Activated CD8-positive, alpha-beta memory T cell treated with anti-CD3 and anti-CD28 coated beads for 36 hours (primary cell): ENCODE measurements around the gene NANOS3. TPM values are rescaled to one million over a fixed set of nuclear protein-coding genes. Genes with fewer than 3 reads are reported as not detected.
"Not testable (repeated sequence)": the region's sequence is repeated elsewhere in the genome, so short reads cannot be mapped to it uniquely, and the experiment has no call there.

ENCODE experiments used
- CTCF ChIA-PET: fragments of 350-600 bp; sonication (Branson Sonifier 250); formaldehyde crosslinking; loops from one replicate; lab custom pipeline; 2021; ENCODE audit warnings: antibody characterized with exemption; lab: Charles Lee
- POLR2A ChIA-PET: fragments of 350-600 bp; sonication (Branson Sonifier 250); formaldehyde crosslinking; loops from one replicate; lab custom pipeline; 2021; ENCODE audit warnings: antibody characterized with exemption; lab: Charles Lee
- total RNA-seq, 2 experiments: library from RNA; stranded (reverse); gene quantifications; one replicate each; pipeline ENCODE4 v1.2.3, GENCODE V29; 2021

The NANOS3 gene
- total RNA-seq, 2 experiments from 2014 or later: 0.92 to 2.1 TPM

GRCh38 chr19:13852171-13852707 lies 24.7 kb upstream of the NANOS3 start:
- CTCF ChIA-PET: interaction anchor here (1.5 to 4.1 kb wide), 2 partner anchors 9 to 64 kb away, joined by 3 to 25 read pairs; no protein-coding TSS in a partner anchor
- POLR2A ChIA-PET: not testable (repeated sequence)

GRCh38 chr19:13856497-13856896 lies 20.4 kb upstream of the NANOS3 start:
- ChIA-PET CTCF (interaction anchor here (0.9 to 1.0 kb wide), 2 partner anchors 15 to 17 kb away, joined by 3 to 4 read pairs; no protein-coding TSS in a partner anchor), POLR2A (no interaction called here)

DNA sequence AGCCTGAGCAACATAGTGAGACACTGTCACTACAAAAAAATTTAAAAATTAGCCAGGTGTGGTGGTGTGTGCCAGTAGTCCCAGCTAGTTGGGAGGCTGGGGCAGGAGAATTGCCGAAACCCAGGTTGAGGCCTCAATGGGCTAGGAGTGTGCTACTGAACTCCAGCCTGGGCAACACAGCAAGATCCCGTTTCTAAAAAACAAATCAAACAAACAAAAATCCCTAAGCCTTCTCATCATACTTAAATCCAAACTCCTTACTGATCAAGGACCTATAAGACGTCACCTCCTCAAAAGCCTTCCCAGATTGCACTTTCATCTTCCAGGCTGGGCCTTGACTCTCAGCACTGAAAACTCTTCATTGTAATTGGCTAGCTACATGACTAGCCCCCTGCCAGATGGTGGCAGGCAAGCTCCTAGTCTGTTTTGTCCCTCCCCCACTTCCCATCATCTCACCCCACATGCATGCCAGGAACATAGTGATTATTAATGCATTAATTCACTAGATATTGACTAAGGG lies 17.5 kb upstream of the NANOS3 start:
- ChIA-PET CTCF (interaction anchor here (4.0 to 8.6 kb wide), 2 partner anchors 9 to 74 kb away, joined by 25 to 103 read pairs; no protein-coding TSS in a partner anchor), POLR2A (interaction anchor here (0.6 to 0.9 kb wide), 2 partner anchors 9 to 94 kb away, joined by 3 to 6 read pairs; no protein-coding TSS in a partner anchor)

DNA sequence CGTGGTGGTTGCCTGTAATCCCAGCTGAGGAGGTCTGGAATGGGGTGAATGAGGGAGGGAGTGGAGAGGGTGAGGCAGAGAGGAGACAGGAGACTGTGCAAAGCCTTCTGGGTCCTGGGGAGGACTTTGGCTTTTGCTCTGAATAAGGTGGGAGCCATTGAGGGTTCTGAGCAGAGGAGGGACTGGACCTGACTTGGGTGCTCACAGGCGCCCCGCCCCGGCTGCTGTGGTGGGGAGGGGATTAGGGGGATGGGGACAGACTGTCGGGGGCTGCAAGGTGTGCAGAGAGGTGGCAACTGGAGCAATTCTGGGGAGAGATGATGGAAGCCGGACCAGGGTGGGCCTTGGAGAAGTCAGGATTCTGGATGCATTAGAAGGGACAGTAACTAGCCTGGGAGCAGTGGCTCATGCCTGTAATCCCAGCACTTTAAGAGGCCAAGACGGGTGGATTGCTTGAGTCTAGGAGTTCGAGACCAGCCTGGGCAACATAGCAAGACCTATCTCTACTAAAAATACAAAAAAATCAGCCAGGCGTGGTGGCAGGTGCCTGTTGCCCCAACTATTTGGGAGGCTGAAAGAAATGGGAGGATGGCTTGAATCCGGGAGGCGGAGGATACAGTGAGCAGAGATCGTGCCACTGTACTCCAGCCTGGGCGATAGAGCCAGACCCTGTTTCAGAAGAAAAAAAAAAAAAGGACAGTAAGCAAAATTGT lies 16.1 kb upstream of the NANOS3 start:
- CTCF ChIA-PET: interaction anchor here (1.3 to 8.6 kb wide), 7 partner anchors 10 to 212 kb away, joined by 5 to 103 read pairs (median 16); partner anchors contain the start of gene MISP3
- POLR2A ChIA-PET: interaction anchor here (0.7 to 4.0 kb wide), 7 partner anchors 10 to 1440 kb away, joined by 3 to 54 read pairs (median 8); a partner anchor contains a TSS

GRCh38 chr19:13861392-13861713 lies 15.6 kb upstream of the NANOS3 start:
- ChIA-PET CTCF (interaction anchor here (1.2 to 8.6 kb wide), 11 partner anchors 11 to 211 kb away, joined by 3 to 103 read pairs (median 8); partner anchors contain the start of genes MISP3 and ZSWIM4), POLR2A (interaction anchor here (0.7 to 4.0 kb wide), 7 partner anchors 10 to 1439 kb away, joined by 3 to 54 read pairs (median 8); a partner anchor contains a TSS)

DNA sequence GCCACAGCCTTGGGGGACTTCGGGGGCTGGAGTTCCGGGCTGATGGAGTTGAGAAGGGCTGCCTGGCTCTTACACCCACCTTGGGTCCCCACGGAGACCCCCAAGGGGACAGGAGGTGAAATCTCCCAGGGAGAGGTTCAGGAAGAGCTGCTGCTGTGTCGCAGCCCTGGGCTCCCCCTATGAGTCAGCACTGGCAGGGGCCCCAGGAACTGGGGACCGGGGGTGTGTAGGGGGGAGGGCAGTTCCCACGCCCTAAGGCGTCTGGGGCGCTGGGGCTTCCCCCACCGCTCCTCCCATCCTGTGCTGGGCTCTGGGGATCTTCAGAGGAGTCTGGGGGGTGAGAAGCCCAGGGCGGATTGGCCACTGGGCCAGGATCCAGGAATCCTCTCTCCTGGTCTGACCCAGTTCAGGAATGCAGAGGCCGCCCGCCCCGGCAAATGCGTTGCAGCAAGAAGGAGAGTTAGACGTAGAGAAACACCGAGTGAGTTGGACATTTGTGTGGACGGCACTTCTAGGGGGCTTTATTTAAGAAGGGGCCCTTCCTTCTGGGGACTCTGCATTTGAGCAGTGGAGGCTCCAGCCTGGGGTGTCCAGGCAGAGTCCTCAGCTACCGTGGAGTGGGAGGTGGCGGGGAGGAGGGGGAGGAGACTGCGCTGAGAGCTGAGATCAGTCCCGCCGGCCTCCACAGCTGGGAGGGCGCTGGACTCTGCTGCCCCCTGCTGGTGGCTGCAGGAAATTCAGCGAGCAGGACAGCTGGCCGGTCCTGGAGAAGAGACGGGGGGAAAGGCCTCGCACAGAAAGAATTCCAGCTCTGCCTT lies 15.0 kb upstream of the NANOS3 start:
- CTCF ChIA-PET: interaction anchor here (0.5 to 8.6 kb wide), 21 partner anchors 9 to 249 kb away, joined by 3 to 103 read pairs (median 5); partner anchors contain the start of genes C19orf53, MISP3, MRI1 and ZSWIM4
- POLR2A ChIA-PET: interaction anchor here (0.5 to 4.0 kb wide), 12 partner anchors 11 to 1969 kb away, joined by 3 to 54 read pairs (median 4); partner anchors contain the start of gene ZSWIM4

GRCh38 chr19:13864046-13864666 lies 12.8 kb upstream of the NANOS3 start:
- ChIA-PET POLR2A (interaction anchor here (4.0 kb wide), 1 partner anchor 25 kb away, joined by 54 read pairs; no protein-coding TSS in a partner anchor), CTCF (interaction anchor here (0.9 to 8.6 kb wide), 4 partner anchors 17 to 586 kb away, joined by 3 to 103 read pairs (median 24); no protein-coding TSS in a partner anchor)

- ChIA-PET CTCF (interaction anchor here (0.9 to 8.6 kb wide), 5 partner anchors 16 to 587 kb away, joined by 3 to 103 read pairs (median 4); partner anchors contain the start of gene MISP3), POLR2A (interaction anchor here (4.0 kb wide), 1 partner anchor 26 kb away, joined by 54 read pairs; no protein-coding TSS in a partner anchor)
These were observed 12.0 kb upstream of the NANOS3 start for GRCh38 chr19:13864667-13865570.

GRCh38 chr19:13865571-13866462 lies 11.1 kb upstream of the NANOS3 start:
- CTCF ChIA-PET: interaction anchor here (0.6 to 8.6 kb wide), 3 partner anchors 81 to 207 kb away, joined by 3 to 103 read pairs (median 3); partner anchors contain the start of gene MISP3
- POLR2A ChIA-PET: interaction anchor here (0.6 kb wide), 2 partner anchors 41 to 175 kb away, joined by 3 to 5 read pairs; no protein-coding TSS in a partner anchor

DNA sequence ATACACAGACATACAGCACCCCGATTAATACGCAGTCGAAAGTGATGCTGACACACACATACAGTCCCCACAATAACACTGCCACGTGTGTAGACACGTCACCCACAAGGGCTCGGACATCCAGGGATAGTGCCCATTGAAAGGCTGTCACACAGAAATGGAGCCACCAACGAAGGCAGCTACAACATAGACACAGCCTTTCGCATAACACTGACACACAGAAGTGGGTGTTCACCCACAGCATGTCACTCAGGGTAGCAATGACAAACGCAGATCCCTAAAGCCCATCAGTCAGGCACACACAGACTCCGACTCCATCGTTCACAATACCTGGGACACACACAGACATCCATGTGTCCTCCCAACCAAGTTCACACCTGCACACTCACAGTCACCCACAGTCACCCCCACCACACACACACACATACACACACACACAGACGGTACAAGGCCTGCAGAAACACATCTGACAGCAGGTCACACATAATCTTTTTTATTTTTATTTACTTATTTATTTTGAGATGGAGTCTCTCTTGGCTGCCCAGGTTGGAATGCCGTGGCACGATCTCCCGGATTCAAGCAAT lies 10.4 kb upstream of the NANOS3 start:
- CTCF ChIA-PET: interaction anchor here (0.6 to 8.6 kb wide), 3 partner anchors 81 to 197 kb away, joined by 3 to 103 read pairs (median 3); partner anchors contain the start of gene DCAF15
- POLR2A ChIA-PET: no interaction called here

GRCh38 chr19:13868663-13869062 lies 8.3 kb upstream of the NANOS3 start:
- CTCF ChIA-PET: interaction anchor here (0.5 to 0.6 kb wide), 2 partner anchors 27 to 1125 kb away, joined by 3 to 4 read pairs; no protein-coding TSS in a partner anchor
- POLR2A ChIA-PET: no interaction called here

- ChIA-PET CTCF (interaction anchor here (0.5 to 0.6 kb wide), 2 partner anchors 27 to 1125 kb away, joined by 3 to 4 read pairs; no protein-coding TSS in a partner anchor), POLR2A (no interaction called here)
These were observed 7.7 kb upstream of the NANOS3 start for GRCh38 chr19:13869281-13869680.

DNA sequence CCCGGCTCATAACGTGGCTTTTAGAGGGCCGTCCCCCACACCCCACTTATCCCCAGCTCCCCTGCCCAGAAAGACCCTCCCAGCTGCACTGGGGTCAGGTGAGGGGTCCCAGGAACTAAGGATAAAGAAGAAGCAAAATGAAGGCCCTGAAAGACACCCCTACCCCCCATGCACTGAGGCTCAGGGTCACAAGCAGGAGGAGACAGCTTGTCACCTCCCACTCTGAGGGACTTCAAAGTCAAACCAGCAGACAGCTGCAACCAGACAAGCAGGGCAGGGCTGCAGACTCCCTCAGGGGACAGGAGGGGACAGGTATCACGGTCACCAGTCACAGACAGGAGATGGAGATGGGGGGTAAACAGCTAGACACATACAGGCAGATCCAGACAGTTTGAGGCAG lies 6.1 kb upstream of the NANOS3 start:
- ChIA-PET POLR2A (no interaction called here), CTCF (interaction anchor here (0.6 to 1.3 kb wide), 3 partner anchors 8 to 166 kb away, joined by 3 to 5 read pairs (median 3); no protein-coding TSS in a partner anchor)

- CTCF ChIA-PET: interaction anchor here (1.0 to 1.8 kb wide), 3 partner anchors 9 to 200 kb away, joined by 3 to 7 read pairs (median 6); partner anchors contain the start of gene MISP3
These were observed 4.6 kb upstream of the NANOS3 start for GRCh38 chr19:13872339-13872694.

More at GRCh38 chr19:13872339-13872694, 4.6 kb upstream of the NANOS3 start:
- POLR2A ChIA-PET: no interaction called here
